ENCODE measurements around the gene KANSL1. TPM values are rescaled to one million over a fixed set of nuclear protein-coding genes. Genes with fewer than 3 reads are reported as not detected.
"Not testable (repeated sequence)": the region's sequence is repeated elsewhere in the genome, so short reads cannot be mapped to it uniquely, and the experiment has no call there.

The KANSL1 gene
- total RNA-seq, 1 donor from 2014 or later = 102 TPM

DNA sequence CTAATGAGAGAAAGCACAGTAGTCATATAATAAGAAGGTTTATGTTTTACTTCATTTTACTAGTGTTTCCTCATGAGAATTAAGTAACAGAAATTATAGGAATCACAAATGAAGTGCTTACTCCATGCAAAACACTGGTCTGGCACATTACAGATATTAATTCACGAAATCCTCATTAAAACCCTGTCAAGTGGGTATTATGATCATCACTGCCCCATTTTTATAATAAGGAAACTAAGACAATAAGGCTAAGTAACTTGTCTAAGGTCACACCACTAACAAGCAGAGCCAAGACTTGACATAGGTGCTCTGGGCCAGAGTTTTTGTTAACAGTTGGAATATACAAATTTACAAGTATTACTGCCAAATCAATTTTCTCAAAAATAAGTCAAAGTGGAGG, 83.0 kb downstream of the KANSL1 start:
- H3K4me1 Mint-ChIP-seq (ENCODE audit: unreplicated experiment) = peaks cover 62% of the 10 kb centered on the region
- no peak overlapping the region for H3K4me3 Mint-ChIP-seq (ENCODE audit: unreplicated experiment)
- no peak overlapping the region for H3K27ac Mint-ChIP-seq (ENCODE audit: unreplicated experiment)
- DNase-seq (ENCODE audit: extremely low spot score, unreplicated experiment) = no peak
- TF ChIP-seq CTCF (IDR thresholded peaks at IDR 0.05) = no peak
- no peaks in the 10 kb centered on the region for H3K9me3 Mint-ChIP-seq (ENCODE audit: unreplicated experiment)
- no peaks in the 10 kb centered on the region for H3K36me3 Mint-ChIP-seq (ENCODE audit: unreplicated experiment)
- no peaks in the 10 kb centered on the region for H3K27me3 Mint-ChIP-seq (ENCODE audit: unreplicated experiment)

GRCh38 chr17:46109603-46110189, 83.5 kb downstream of the KANSL1 start:
- no peak overlapping the region for H3K4me3 Mint-ChIP-seq (ENCODE audit: unreplicated experiment)
- peaks cover 56% of the 10 kb centered on the region for H3K4me1 Mint-ChIP-seq (ENCODE audit: unreplicated experiment)
- DNase-seq (ENCODE audit: extremely low spot score, unreplicated experiment) = no peak
- no peaks in the 10 kb centered on the region for H3K9me3 Mint-ChIP-seq (ENCODE audit: unreplicated experiment)
- no peak for TF ChIP-seq CTCF (IDR thresholded peaks at IDR 0.05)
- H3K27me3 Mint-ChIP-seq (ENCODE audit: unreplicated experiment) = no peaks in the 10 kb centered on the region
- no peaks in the 10 kb centered on the region for H3K36me3 Mint-ChIP-seq (ENCODE audit: unreplicated experiment)
- no peak overlapping the region for H3K27ac Mint-ChIP-seq (ENCODE audit: unreplicated experiment)

- Mint-ChIP-seq H3K9me3 (ENCODE audit: unreplicated experiment) (no peaks in the 10 kb centered on the region), H3K27ac (ENCODE audit: unreplicated experiment) (no peak overlapping the region), H3K4me3 (ENCODE audit: unreplicated experiment) (no peak overlapping the region), H3K4me1 (ENCODE audit: unreplicated experiment) (peaks cover 51% of the 10 kb centered on the region), H3K27me3 (ENCODE audit: unreplicated experiment) (no peaks in the 10 kb centered on the region), H3K36me3 (ENCODE audit: unreplicated experiment) (peaks cover 4% of the 10 kb centered on the region)
- TF ChIP-seq CTCF (IDR thresholded peaks at IDR 0.05) = no peak
- no peak for DNase-seq (ENCODE audit: extremely low spot score, unreplicated experiment)
These were observed 84.6 kb downstream of the KANSL1 start for GRCh38 chr17:46108550-46109110.

GRCh38 chr17:46108120-46108519, 85.1 kb downstream of the KANSL1 start:
- H3K27ac Mint-ChIP-seq (ENCODE audit: unreplicated experiment) = no peak overlapping the region
- DNase-seq (ENCODE audit: extremely low spot score, unreplicated experiment) = no peak
- H3K9me3 Mint-ChIP-seq (ENCODE audit: unreplicated experiment) = no peaks in the 10 kb centered on the region
- no peak for TF ChIP-seq CTCF (IDR thresholded peaks at IDR 0.05)
- no peaks in the 10 kb centered on the region for H3K27me3 Mint-ChIP-seq (ENCODE audit: unreplicated experiment)
- peaks cover 4% of the 10 kb centered on the region for H3K36me3 Mint-ChIP-seq (ENCODE audit: unreplicated experiment)
- no peak overlapping the region for H3K4me3 Mint-ChIP-seq (ENCODE audit: unreplicated experiment)
- H3K4me1 Mint-ChIP-seq (ENCODE audit: unreplicated experiment) = peaks cover 49% of the 10 kb centered on the region

DNA sequence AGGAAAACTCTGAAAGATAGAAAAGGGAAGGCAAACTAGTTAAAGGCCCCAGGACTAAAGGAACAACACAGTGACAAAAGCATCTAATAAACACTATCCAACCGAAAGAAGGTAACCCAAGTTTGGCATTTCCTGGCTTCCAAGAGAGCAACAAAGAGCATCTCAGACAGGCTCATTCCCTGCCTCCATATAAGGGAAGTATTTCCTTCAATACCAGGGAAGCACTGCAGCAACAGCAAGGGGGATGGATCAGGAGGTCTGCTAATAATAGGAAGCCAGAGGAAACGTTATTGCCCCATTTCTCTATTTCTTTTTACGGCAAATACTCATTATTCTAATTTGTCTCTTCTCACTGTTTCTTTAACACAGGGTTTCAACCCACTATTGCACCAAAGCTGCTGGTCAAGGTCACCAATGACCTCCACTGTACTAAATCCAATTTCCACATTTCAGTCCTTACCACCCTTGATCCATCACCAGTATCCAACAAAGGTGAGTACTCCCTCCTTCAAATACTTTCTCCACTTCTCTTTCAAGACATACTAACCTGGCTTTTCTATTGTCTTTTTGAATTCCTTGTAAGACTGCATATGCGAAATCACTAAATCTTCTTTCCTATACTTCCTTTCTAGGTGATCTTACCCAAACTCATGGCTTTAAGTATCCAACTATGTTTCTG, 86.1 kb downstream of the KANSL1 start:
- Mint-ChIP-seq H3K36me3 (ENCODE audit: unreplicated experiment) (peaks cover 4% of the 10 kb centered on the region), H3K27me3 (ENCODE audit: unreplicated experiment) (no peaks in the 10 kb centered on the region), H3K27ac (ENCODE audit: unreplicated experiment) (peak overlapping the region; percentile 11), H3K4me3 (ENCODE audit: unreplicated experiment) (no peak overlapping the region), H3K4me1 (ENCODE audit: unreplicated experiment) (peaks cover 54% of the 10 kb centered on the region), H3K9me3 (ENCODE audit: unreplicated experiment) (no peaks in the 10 kb centered on the region)
- no peak for TF ChIP-seq CTCF (IDR thresholded peaks at IDR 0.05)
- DNase-seq (ENCODE audit: extremely low spot score, unreplicated experiment) = no peak

DNA sequence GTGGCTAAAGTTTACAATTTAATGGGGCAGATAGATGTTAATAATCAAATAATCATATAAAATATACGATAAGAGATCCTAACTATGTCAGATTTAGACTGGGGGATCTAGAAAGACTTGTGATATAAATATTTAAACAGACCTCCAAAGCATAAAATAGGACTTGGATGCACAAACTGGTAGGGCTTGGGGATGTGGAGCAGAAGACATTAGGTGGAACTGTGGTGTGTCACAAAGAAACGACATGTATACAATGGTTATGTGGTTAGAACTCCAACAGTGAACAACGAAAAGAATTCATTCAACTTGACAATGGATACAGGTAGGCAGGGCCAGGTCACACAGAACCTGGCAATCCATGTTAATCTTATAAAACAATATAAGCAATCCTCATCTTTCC, 90.4 kb downstream of the KANSL1 start:
- H3K27ac Mint-ChIP-seq (ENCODE audit: unreplicated experiment) = peak overlapping the region; percentile 9

DNA sequence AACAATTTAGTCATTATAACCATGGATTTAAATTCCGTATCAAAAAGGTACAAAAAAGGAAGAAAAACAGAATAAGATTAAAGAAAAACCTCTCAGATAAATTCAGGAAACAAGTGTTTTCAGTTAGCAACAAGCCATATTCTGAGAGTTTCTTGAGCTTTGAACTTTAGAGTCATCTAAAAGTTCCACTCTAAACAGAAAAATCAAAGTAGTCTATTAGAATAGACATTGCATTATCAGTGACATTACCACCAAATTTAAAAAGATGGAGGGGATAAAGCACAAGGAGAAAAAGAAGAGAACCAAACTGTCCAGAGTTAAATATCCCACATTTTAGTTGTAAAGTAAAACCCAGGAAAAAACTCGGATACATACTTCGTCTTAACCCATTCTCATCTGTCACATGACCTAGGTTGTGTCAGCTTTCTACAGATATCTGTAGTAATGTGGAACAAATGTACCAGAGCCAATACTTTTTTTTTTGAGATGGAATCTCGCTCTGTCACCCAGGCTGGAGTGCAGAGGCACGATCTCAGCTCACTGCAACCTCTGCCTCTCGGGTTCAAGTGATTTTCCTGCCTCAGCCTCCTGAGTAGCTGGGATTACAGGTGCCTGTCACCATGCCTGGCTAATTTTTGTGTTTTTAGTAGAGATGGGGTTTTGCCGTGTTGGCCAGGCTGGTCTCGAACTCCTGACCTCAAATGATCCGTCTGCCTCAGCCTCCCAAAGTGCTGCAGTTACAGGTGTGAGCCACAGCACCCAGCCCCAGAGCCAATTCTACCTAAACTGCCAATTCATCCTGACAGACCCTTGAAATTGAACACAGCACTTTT, 91.2 kb downstream of the KANSL1 start:
- H3K27me3 Mint-ChIP-seq (ENCODE audit: unreplicated experiment); DNase-seq (ENCODE audit: extremely low spot score, unreplicated experiment); H3K36me3 Mint-ChIP-seq (ENCODE audit: unreplicated experiment); H3K9me3 Mint-ChIP-seq (ENCODE audit: unreplicated experiment); H3K4me3 Mint-ChIP-seq (ENCODE audit: unreplicated experiment): not testable (repeated sequence)
- Mint-ChIP-seq H3K27ac (ENCODE audit: unreplicated experiment) (peak overlapping the region; percentile 87), H3K4me1 (ENCODE audit: unreplicated experiment) (peaks cover 54% of the 10 kb centered on the region)

More for the DNA sequence above, 90.4 kb downstream of the KANSL1 start:
- not testable (repeated sequence) for H3K9me3 Mint-ChIP-seq (ENCODE audit: unreplicated experiment); DNase-seq (ENCODE audit: extremely low spot score, unreplicated experiment); H3K4me3 Mint-ChIP-seq (ENCODE audit: unreplicated experiment); H3K36me3 Mint-ChIP-seq (ENCODE audit: unreplicated experiment); H3K27me3 Mint-ChIP-seq (ENCODE audit: unreplicated experiment)
- H3K4me1 Mint-ChIP-seq (ENCODE audit: unreplicated experiment) = peaks cover 55% of the 10 kb centered on the region

Data from osteocyte (in vitro differentiated cells).